A673 (cell line): ENCODE data around the gene BIRC5.

Experiments
- EZH2 ChIP-seq: fragments of 200-600 bp; sonication (generic); IDR thresholded peaks from 2 replicates; pipeline ENCODE4 v1.6.1; 2017; ENCODE audit warnings: borderline replicate concordance, low read depth, mild to moderate bottlenecking, mixed read lengths, antibody characterized with exemption, low read length; ENCODE audit not compliant: poor library complexity, severe bottlenecking
- TF ChIP-seq, protein P1 (sequence below): fragments of 300-800, 200-600 bp; sonication (generic); conservative IDR thresholded peaks from 2 replicates; pipeline ENCODE4 v1.5.1; 2017; ENCODE audit warnings: low read depth, mild to moderate bottlenecking, antibody characterized with exemption, low read length, moderate library complexity, mixed read lengths

DNA sequence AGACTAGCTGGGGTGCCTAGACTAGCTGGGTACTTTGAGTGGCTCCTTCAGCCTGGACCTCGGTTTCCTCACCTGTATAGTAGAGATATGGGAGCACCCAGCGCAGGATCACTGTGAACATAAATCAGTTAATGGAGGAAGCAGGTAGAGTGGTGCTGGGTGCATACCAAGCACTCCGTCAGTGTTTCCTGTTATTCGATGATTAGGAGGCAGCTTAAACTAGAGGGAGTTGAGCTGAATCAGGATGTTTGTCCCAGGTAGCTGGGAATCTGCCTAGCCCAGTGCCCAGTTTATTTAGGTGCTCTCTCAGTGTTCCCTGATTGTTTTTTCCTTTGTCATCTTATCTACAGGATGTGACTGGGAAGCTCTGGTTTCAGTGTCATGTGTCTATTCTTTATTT lies 9.0 kb downstream of the BIRC5 start:
- TF ChIP-seq, protein P1, sequence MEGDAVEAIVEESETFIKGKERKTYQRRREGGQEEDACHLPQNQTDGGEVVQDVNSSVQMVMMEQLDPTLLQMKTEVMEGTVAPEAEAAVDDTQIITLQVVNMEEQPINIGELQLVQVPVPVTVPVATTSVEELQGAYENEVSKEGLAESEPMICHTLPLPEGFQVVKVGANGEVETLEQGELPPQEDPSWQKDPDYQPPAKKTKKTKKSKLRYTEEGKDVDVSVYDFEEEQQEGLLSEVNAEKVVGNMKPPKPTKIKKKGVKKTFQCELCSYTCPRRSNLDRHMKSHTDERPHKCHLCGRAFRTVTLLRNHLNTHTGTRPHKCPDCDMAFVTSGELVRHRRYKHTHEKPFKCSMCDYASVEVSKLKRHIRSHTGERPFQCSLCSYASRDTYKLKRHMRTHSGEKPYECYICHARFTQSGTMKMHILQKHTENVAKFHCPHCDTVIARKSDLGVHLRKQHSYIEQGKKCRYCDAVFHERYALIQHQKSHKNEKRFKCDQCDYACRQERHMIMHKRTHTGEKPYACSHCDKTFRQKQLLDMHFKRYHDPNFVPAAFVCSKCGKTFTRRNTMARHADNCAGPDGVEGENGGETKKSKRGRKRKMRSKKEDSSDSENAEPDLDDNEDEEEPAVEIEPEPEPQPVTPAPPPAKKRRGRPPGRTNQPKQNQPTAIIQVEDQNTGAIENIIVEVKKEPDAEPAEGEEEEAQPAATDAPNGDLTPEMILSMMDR: no peak
- TF ChIP-seq EZH2: no peak
